GM12872 (cell line): ENCODE results near the gene SH3RF3.

Source experiments
- TF ChIP-seq, protein P1 (sequence below): IDR thresholded peaks from 3 replicates; pipeline ENCODE4 v1.5.1; 2011; ENCODE audit warnings: low read depth, mild to moderate bottlenecking, low read length, moderate library complexity; ENCODE audit not compliant: insufficient read depth

SH3RF3 gene

DNA sequence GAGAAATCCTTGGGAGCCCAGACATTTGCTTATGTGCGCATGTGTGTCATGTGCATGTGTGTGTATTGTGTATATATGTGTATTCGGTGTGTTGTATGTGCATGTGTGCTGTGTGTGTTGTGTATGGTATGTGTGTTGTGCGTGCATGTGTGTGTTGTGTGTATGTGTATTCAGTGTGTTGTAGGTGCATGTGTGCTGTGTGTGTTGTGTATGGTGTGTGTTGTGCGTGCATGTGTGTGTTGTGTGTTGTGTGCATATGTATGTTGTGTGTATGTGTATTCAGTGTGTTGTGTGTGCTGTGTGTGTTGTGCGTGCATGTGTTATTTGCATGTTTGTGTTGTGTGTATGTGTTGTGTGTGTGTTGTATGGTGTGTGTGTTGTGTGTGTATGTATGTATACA lies 136.9 kb downstream of the SH3RF3 start:
- TF ChIP-seq, protein P1, sequence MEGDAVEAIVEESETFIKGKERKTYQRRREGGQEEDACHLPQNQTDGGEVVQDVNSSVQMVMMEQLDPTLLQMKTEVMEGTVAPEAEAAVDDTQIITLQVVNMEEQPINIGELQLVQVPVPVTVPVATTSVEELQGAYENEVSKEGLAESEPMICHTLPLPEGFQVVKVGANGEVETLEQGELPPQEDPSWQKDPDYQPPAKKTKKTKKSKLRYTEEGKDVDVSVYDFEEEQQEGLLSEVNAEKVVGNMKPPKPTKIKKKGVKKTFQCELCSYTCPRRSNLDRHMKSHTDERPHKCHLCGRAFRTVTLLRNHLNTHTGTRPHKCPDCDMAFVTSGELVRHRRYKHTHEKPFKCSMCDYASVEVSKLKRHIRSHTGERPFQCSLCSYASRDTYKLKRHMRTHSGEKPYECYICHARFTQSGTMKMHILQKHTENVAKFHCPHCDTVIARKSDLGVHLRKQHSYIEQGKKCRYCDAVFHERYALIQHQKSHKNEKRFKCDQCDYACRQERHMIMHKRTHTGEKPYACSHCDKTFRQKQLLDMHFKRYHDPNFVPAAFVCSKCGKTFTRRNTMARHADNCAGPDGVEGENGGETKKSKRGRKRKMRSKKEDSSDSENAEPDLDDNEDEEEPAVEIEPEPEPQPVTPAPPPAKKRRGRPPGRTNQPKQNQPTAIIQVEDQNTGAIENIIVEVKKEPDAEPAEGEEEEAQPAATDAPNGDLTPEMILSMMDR: no peak

DNA sequence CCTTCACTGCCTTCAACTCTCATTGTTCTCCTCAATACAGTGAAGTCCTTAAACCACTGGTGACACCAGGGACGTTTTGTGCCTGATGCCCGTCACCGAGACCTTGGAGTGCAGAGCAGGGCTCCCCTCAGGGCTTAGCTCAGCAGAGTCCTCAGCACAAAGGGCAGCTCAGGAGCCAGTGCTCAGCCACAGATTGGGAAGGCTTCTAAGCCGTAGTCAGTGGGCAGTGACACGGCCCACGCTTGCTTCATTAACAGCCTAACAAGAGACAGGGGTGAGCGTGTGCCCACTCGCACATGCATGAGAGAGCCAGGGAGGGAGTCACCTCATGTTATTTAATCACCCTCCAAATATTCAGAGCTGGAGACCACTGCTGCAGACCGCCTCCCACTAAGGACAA lies 137.5 kb downstream of the SH3RF3 start:
- TF ChIP-seq, protein P1: no peak

GRCh38 chr2:109266998-109267854 lies 138.2 kb downstream of the SH3RF3 start:
- TF ChIP-seq, protein P1: no peak

- TF ChIP-seq, protein P1: no peak
Measured at GRCh38 chr2:109268916-109269315, 139.9 kb downstream of the SH3RF3 start.

DNA sequence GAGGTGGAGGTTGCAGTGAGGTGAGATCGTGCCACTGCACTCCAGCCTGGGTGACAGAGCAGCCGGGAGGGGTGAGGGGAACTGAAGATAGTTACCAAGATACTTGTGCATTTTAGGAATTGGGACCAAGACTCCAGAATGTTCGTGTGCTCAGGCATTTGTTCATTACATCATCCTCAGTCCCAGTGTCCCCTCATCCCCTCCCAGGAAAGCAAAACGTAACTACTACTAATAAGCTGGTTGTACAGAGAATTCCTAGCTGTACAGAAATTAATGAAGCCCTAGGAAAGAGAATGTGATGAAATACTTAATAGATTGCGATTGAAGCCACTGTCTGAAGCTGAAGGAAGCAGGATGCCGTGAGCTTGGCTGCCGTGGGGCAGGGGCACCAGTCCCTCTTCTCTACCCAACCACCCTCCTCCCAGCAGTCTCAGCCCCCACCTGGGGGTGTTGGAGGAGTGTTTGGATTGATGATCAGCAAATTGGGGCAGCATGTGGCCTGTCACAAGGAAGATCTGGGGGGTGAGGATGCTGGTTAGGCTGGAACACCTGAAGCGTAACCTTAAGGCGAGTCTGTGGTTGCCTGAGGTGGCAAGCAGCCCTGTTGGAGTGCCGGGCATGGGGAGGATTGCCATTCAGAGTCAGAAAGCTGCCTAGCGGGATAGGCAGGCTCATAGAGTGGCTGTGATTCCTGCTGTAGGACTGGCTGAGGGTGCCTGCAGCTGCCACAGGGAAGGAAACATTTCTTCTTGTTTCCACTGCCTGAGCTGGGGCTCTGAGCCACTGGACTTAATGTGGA lies 140.9 kb downstream of the SH3RF3 start:
- TF ChIP-seq, protein P1: no peak

DNA sequence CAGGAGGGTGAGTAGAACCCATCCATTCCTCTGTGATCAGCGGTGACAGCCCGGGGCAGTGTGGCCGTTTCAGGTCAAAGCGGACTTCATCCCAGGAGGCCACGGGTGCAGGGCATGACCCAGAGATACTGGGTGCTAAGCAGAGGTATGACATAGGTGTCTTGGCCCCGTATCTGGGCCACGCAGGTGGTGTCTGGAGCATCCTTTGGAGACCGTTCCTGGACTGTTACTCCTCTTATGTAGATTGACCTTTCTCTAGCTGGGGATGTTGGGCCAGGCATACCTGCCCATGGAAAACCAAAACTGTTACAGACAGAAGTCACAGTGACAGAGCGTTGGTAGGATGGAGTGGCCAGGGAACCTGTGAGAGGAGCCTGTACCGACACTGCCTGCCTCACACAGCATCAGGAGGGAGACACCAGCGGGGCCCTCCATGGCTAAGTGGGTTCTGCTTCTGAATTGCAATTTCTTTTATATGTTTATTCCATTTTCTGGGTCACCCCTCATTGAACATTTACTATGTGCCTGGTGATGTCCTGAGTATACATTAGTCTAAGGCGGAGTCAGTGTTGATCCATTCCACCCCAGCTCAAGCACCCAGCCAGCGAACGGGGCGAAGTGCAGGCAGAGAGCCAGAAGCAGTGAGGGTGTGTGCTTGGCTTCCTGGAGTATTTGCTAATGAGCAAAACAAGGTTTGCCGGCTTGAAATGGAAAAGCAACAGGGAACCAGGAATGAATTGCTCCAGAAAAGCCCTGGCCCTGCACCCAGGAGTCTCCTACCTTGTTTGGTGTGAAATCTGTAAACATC lies 141.7 kb downstream of the SH3RF3 start:
- TF ChIP-seq, protein P1: no peak

DNA sequence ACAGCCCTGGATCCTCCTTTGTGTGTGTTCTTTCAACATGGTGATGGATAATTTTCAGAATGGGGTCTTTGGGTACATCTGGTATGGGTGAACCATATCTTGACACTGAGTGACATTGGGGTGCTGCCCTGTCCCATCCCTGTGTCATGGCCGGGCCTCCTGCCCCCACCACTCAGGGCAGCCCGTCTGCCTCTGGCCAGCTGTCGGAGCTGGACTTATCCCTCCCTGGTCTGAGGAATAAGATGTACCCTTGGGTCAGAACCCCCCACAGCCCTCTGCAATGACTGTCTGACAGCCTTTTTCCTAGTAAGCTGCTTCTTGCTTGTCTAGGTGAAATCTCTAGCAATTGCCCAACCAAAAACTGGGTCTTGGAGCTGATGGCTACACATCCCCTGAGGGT lies 142.9 kb downstream of the SH3RF3 start:
- TF ChIP-seq, protein P1: no peak
